ENCODE results near the gene PACSIN2.

PACSIN2 gene

GRCh38 chr22:42901790-42902508 lies 113.0 kb downstream of the PACSIN2 start:
- no peak for DNase-seq

GRCh38 chr22:42897960-42898359 lies 117.0 kb downstream of the PACSIN2 start:
- DNase-seq: no peak

DNA sequence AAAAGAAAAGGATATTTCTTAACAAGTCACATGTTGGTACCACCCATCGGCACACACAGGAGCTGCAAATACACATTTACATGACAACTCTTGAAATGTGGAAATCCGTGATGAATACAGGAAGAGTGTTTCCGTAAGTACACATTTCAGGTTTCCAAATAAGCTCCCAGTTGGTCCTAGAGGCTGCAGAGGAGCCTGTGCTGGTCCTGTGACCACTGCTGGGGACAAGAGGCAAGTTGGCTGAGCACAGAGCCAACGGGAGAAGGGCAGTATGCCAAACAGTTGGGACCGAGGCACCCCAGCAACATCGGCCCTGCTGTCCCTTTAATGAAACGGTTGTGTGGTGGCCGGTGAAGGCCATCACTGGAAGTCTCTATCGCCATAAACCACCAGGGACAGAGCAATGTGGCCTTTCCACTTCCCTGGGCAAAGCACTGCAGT lies 119.4 kb downstream of the PACSIN2 start:
- DNase-seq: no peak

DNA sequence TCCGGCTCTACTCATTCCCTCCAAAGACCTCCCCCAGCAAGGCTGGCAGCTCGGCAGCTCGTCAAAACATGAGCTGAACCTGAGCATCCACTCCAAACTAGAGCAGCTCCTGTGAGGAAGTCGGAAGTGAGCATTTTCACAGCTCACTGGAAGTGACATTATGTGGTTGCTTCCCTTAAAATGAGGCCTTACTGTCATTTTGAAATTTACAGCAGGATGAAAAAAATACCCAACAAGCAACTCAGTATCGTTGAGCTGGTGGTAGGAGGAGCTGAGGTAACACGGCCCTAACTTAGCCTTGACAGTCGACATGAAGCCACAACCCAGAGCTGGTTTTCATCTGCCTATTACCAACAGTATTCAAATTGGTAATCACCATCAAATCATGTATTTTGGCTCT lies 119.9 kb downstream of the PACSIN2 start:
- DNase-seq: no peak

DNA sequence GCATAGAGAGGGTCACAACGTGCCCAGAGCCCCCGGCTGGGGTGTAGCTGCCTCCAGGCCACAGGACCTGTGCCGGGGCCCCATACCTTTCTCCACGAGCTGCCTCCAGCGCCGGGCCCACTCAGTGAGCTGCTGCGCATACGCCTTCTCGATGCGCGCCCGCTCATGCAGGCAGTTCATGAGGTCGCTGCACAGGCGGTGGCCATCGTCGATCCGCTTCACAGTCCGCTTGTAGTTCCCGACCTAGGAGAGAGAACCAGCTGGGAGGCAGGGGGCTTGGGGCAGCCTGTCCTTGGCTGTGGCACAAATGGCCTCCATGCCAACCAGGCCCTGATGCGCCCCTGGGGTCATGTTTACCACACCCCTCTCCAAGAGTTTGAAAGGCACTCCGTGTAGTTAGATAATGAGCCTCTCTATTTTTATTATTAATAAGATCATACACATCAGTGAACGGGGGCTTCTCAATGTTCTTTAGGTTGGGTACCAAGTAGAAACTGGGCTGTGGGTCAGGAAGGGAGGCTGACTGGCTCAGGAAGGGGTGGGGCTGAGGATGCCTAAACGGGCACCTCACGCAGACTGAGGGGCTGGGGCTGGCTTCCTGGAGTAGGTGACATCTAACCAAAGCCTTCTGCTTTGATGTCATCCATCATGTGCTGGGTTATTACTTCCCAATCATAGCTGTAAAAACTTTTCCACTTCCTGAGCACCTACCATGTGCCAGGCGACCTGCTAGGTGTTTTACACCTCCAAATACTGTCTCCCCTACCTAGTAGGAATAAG lies 121.4 kb downstream of the PACSIN2 start:
- DNase-seq: no peak

GRCh38 chr22:42892571-42893316 lies 122.2 kb downstream of the PACSIN2 start:
- DNase-seq: no peak

- DNase-seq: no peak
Measured at GRCh38 chr22:42892156-42892555, 122.8 kb downstream of the PACSIN2 start.

DNA sequence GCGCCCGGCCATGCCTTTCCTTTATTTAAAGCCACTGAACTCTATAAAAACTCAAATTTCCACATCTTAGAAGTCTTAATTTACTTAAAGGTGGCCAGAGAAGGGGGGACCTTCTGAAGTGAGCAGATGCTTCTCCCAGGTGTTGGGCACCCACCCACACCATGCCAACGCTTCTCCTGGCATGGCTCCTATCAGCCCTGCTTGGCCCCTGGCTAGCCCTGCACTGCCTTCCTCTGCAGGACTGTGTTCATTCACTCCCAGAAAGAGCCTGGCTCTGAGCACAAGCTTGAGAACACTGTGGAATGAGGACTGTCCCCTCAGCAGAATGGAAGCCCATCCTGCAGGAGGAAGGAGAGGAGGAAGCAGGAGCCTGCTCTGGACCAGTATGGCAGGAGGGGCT lies 123.3 kb downstream of the PACSIN2 start:
- DNase-seq: no peak

- no peak for DNase-seq
Measured at GRCh38 chr22:42891008-42891407, 123.9 kb downstream of the PACSIN2 start.

DNA sequence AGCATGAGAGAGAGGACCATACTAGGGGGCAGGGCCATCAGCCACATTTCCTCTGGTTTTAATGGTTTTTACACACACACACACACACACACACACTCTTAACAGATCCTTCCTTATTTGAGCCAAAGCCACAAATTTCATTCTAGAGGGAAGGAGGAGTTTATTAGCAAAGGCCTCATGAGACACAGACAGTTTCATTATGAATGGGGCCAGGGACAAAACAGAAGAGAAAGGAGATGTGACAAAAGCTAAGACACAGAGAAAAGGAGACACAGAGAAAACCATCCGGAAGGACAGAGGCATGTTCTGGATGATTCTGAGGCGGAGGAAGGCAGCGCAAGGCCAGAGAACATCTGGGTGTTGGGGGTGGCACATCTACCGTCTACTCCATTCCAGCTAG lies 125.6 kb downstream of the PACSIN2 start:
- DNase-seq: no peak

- DNase-seq: no peak
Measured at GRCh38 chr22:42887523-42888507, 127.1 kb downstream of the PACSIN2 start.

DNA sequence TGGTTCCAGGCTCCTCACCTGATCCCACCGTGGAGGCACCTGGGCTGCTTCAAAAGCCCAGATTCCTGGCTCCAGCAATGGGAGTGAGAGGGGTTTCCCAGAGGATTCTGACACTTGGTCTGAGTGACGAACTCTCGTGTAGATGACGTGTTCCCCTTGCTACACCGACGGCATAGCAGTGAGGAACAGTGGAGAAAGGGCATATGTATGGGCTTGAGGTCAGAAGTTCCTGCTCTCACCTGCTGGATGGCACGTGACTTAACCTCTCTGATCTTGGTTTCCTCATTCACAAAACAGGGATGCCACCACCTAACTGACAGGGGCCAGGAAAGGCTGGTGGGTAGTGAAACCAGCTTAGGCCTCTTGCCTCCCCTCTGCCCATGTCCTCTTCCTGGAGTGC lies 127.8 kb downstream of the PACSIN2 start:
- DNase-seq: no peak

DNA sequence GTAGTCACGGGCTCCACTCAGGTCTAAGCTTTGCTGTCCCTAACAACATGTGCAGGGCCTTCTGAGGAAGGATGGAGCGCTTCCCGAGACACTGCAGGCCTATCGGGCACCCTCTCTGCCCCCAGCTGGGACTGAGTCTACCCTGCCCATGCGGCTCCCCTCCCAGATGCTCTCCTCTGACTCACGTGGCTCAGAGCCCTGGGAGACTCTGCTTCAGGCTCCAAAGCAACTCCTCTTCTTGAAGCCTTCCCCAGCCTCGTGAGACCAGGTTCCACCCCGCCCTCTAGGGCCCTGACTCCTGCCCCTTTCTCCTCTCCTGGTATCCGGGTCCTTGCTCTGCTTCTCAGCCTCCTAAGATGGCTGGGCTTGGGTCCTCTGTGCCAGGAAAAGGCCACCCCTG lies 129.5 kb downstream of the PACSIN2 start:
- DNase-seq: no peak

GRCh38 chr22:42884616-42885375 lies 130.2 kb downstream of the PACSIN2 start:
- DNase-seq: no peak

DNA sequence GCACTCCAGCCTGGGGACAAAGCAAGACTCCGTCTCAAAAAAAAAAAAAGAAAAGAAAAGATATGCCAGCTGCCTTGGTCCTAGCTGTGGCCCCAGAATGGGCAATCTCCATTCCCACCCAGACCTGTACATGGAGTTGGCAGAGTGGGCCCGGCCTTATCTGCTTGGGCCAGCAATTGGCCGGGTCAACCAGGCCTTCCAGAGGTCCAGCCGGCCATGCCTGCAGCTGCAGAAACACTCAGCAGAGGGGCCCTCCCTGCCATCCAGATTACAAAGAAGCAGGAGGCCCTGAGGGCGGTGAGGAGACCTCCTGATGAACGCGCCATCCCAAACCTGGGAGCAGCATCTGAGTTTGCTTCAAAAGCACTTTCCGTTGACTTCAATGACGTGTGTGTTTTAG lies 131.0 kb downstream of the PACSIN2 start:
- no peak for DNase-seq

DNA sequence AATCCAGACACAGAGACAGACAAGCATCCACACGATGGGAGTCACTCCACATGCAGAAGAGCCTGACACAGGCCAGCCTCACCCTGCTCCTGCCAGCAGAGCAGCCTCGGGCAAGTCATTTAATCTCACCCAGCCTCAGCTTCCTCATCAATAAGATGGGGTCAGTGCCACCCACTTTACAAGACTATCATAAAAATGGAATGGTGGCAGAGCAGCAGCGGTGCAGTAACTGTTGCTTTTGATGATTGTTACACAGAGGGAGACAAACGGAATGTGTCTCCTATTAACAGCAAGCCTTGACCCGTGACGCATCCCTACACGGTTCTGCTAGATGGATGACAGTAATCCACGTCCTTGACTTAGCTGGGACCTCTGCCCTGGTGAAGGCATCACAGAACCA lies 131.8 kb downstream of the PACSIN2 start:
- DNase-seq: no peak

GRCh38 chr22:42881982-42882656 lies 132.8 kb downstream of the PACSIN2 start:
- no peak for DNase-seq

- no peak for DNase-seq
Measured at GRCh38 chr22:42881298-42881697, 133.7 kb downstream of the PACSIN2 start.

- DNase-seq: no peak
Measured at GRCh38 chr22:42880815-42881214, 134.1 kb downstream of the PACSIN2 start.

GRCh38 chr22:42879371-42880021 lies 135.5 kb downstream of the PACSIN2 start:
- DNase-seq: no peak

Data from NCI-H2107 (cell line).